GM20431 (cell line): ENCODE measurements around the gene CTSD.

Experiments
- in situ Hi-C: fragments of 300-500 bp; cut with MseI, MboI; formaldehyde crosslinking; loops from one replicate; pipeline ENCODE4 v1.15.0; 2020; ENCODE audit warnings: low sequenced_read_pairs; ENCODE audit not compliant: unreplicated experiment

Gene CTSD

GRCh38 chr11:1757861-1758610, 5.7 kb downstream of the CTSD start:
- in situ Hi-C loops = no loop called here

- in situ Hi-C loops = no loop called here
Measured at GRCh38 chr11:1756791-1757771, 6.6 kb downstream of the CTSD start.

- in situ Hi-C loops = no loop called here
Measured at GRCh38 chr11:1755692-1756561, 7.8 kb downstream of the CTSD start.

- in situ Hi-C loops = no loop called here
Measured at GRCh38 chr11:1755344-1755691, 8.4 kb downstream of the CTSD start.

- in situ Hi-C loops = no loop called here
Measured at GRCh38 chr11:1754376-1755150, 9.2 kb downstream of the CTSD start.

GRCh38 chr11:1753929-1754305, 9.8 kb downstream of the CTSD start:
- in situ Hi-C loops = no loop called here

- in situ Hi-C loops = no loop called here
Measured at GRCh38 chr11:1753229-1753928, 10.3 kb downstream of the CTSD start.

- in situ Hi-C loops = no loop called here
Measured at GRCh38 chr11:1752907-1753228, 10.9 kb downstream of the CTSD start.

- in situ Hi-C loops = no loop called here
Measured at GRCh38 chr11:1751999-1752906, 11.5 kb downstream of the CTSD start.

GRCh38 chr11:1751531-1751921, 12.2 kb downstream of the CTSD start:
- in situ Hi-C loops = no loop called here

- in situ Hi-C loops = no loop called here
Measured at GRCh38 chr11:1750840-1751530, 12.7 kb downstream of the CTSD start.

GRCh38 chr11:1750481-1750839, 13.3 kb downstream of the CTSD start, which contains the start of gene IFITM10:
Gene IFITM10 (minus strand): TSS chr11:1750595. CDS start chr11:1750442, 153 bp downstream.
- in situ Hi-C loops = no loop called here

- in situ Hi-C loops = no loop called here
Measured at GRCh38 chr11:1749395-1750351, 14.1 kb downstream of the CTSD start.

GRCh38 chr11:1748636-1749394, 14.9 kb downstream of the CTSD start:
- in situ Hi-C loops = no loop called here

GRCh38 chr11:1747753-1748635, 15.7 kb downstream of the CTSD start:
- in situ Hi-C loops = no loop called here
